Measurements from ENCODE around the gene KRT3. TPM values are rescaled to one million over a fixed set of nuclear protein-coding genes. Genes with fewer than 3 reads are reported as not detected.

KRT3 gene
- total and polyA plus RNA-seq, 12 donors: not detected

DNA sequence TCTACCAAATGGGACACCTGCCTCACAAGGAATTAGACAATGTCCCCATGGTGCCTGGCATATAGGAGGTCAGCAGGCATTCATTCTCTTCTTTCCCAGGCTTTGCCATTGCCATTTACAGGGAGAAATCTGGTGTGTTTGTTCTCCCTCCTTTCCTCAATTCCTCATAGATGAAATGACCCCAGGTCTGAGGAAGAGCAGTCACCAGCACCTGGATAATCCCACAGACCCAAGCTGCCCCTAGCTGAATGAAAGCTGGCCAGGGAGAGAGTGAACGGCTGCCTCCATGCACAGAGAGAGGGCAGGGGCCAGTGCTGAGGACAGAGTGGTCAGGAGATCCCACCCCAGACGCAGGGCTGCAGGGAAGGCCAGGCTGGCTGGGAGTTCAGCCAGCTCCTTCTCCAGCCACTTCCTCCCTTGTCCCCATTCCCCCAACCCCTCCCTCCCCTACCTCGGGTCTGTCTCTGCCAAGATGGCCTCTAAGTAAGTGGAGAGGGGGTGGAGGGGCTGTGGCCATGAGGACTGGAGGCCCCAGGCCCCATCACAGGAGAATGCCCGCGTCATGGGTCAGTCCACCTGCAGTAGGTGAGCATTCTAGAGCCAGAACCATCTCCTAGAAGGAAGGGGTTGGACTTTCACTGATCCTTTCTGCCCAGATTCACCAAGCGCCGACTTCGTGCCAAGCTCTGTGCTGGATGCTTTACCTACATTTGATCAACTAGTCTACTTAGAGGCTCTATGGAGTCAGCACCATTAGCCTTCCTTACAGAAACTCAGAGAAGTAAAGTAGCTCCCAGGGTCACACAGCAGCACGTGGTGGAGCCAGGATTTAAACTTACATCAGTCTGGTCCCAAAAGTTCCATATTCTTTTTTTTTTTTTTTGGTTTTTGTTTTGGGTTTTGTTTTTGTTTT, 20.0 kb upstream of the KRT3 start:
- Histone ChIP-seq H3K36me3 (replicated peaks in 1 of 2) (no peaks in the 10 kb centered on the region), H3K4me1 (replicated peaks in 1 of 2) (no peaks in the 10 kb centered on the region), H3K27ac (no peak overlapping the region), H3K27me3 (peaks cover 10% of the 10 kb centered on the region), H3K4me3 (no peak overlapping the region), H3K9me3 (replicated peaks in 1 of 3) (no peaks in the 10 kb centered on the region)
- TF ChIP-seq, protein P1, sequence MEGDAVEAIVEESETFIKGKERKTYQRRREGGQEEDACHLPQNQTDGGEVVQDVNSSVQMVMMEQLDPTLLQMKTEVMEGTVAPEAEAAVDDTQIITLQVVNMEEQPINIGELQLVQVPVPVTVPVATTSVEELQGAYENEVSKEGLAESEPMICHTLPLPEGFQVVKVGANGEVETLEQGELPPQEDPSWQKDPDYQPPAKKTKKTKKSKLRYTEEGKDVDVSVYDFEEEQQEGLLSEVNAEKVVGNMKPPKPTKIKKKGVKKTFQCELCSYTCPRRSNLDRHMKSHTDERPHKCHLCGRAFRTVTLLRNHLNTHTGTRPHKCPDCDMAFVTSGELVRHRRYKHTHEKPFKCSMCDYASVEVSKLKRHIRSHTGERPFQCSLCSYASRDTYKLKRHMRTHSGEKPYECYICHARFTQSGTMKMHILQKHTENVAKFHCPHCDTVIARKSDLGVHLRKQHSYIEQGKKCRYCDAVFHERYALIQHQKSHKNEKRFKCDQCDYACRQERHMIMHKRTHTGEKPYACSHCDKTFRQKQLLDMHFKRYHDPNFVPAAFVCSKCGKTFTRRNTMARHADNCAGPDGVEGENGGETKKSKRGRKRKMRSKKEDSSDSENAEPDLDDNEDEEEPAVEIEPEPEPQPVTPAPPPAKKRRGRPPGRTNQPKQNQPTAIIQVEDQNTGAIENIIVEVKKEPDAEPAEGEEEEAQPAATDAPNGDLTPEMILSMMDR (IDR thresholded peaks at IDR 0.05): no peak
- no peak for TF ChIP-seq POLR2A (IDR thresholded peaks at IDR 0.05)
- intact Hi-C loops (cut with DNase I): no loop called here
- DNase-seq: no peak
- 65 to 87% (median 73%) methylated on average over 5 to 9 of the region's 9 CpGs for WGBS, 4 donors

DNA sequence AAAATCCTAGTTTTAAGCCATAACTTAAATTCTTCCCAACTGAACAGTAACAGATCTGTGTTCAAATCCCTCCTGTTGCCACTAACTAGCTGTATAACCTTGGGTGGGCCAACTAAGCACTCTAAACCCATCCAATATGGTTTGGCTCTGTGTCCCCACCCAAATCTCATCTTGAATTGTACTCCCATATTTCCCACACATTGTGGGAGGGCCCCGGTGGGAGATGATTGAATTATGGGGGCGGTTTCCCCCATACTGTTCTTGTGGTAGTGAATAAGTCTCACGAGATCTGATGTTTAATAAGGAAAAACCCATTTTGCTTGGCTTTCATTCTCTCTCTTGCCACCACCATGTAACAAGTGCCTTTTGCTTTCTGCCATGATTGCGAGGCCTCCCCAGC, 19.2 kb upstream of the KRT3 start:
- no peak for DNase-seq
- Histone ChIP-seq H3K4me1 (replicated peaks in 1 of 2) (no peaks in the 10 kb centered on the region), H3K27ac (no peak overlapping the region), H3K9me3 (replicated peaks in 1 of 3) (no peaks in the 10 kb centered on the region), H3K27me3 (peaks cover 10% of the 10 kb centered on the region), H3K36me3 (replicated peaks in 1 of 2) (no peaks in the 10 kb centered on the region), H3K4me3 (no peak overlapping the region)
- WGBS, 4 donors: 86 to 91% (median 90%) methylated on average over 4 of the region's 4 CpGs
- TF ChIP-seq, protein P1 (IDR thresholded peaks at IDR 0.05): no peak
- no peak for TF ChIP-seq POLR2A (IDR thresholded peaks at IDR 0.05)
- intact Hi-C loops (cut with DNase I): no loop called here

DNA sequence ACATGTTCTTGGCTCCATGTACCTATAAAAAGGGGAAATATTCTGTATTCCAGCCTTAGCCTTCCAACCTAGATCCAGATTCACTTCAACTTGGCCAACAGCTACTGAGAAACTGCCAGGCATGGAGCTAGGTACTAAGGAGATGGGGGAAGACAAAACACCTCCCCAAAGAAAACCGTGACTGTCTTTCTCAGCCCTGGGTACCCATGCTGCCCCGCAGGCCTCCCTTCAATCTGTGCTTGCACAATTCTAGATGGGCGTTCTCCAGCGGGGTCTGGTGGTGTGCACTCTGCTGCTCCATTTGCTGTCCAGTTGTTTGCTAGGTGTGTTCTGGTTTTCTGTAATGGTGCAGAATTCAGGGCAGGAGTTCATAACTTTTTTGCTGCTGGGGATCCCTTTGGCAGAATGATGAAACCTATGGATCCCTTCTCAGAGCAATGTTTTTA, 18.8 kb upstream of the KRT3 start:
- no peak for TF ChIP-seq POLR2A (IDR thresholded peaks at IDR 0.05)
- TF ChIP-seq, protein P1 (IDR thresholded peaks at IDR 0.05): no peak
- no peak overlapping the region for H3K4me3 ChIP-seq
- no peaks in the 10 kb centered on the region for H3K4me1 ChIP-seq (replicated peaks in 1 of 2)
- peaks cover 9% of the 10 kb centered on the region for H3K27me3 ChIP-seq
- intact Hi-C loops (cut with DNase I): no loop called here
- 70 to 95% (median 83%) methylated on average over 4 of the region's 4 CpGs for WGBS, 4 donors
- H3K9me3 ChIP-seq (replicated peaks in 1 of 3): no peaks in the 10 kb centered on the region
- no peak overlapping the region for H3K27ac ChIP-seq
- H3K36me3 ChIP-seq (replicated peaks in 1 of 2): no peaks in the 10 kb centered on the region
- no peak for DNase-seq

DNA sequence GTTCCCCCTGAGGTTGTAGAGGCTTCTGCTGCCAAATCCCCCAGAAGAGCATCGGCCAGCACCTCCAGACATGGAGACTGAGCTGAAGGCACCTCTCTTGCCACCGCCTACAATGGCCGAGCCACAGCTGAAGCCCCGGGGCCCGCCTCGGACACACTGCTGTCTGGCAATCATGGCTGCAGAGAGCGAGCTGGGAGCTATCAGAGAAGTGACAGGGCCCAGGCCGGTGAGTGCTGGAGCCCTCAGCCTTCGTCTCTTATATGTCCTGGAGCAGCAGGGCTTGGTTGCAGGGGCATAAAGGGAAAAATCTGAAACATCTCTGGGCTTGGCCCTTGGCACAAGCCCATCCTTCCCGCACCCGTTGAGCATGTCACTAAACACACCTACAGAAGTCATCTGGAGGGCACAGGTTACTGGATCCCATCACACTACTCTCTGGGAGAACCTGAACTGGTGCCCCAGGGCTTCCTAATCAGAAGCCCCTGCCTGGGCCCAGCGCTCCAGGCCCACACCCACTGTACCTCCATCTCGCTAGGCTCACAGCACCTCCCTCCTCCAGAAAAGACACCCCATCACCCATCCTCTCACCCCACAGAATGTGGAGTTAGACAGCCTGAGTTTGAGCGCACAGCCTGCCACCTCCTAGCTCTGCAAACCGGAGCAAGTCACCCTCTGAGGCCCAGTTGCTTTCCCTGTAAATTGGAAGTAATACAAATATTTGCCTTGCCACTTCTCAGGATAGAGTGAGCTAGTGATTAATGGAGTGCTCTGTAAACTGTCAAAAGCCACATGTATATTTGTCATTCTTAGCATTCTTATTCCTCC, 18.2 kb upstream of the KRT3 start, which contains the start of gene KRT4:
Gene KRT4, minus strand, starts transcription at position 232 of the 825 bp plus-strand sequence. Its CDS starts 58 bp downstream, at position 174.
- Histone ChIP-seq H3K36me3 (replicated peaks in 1 of 2) (no peaks in the 10 kb centered on the region), H3K4me3 (no peak within 1 kb of the TSS), H3K9me3 (replicated peaks in 1 of 3) (no peaks in the 10 kb centered on the region), H3K27ac (no peak within 1 kb of the TSS), H3K4me1 (replicated peaks in 1 of 2) (no peaks in the 10 kb centered on the region), H3K27me3 (peaks cover 2% of the 10 kb centered on the region)
- no peak for DNase-seq
- 82 to 96% (median 87%) methylated on average over 4 to 15 of the region's 15 CpGs for WGBS, 4 donors
- TF ChIP-seq, protein P1 (IDR thresholded peaks at IDR 0.05): no peak
- no peak for TF ChIP-seq POLR2A (IDR thresholded peaks at IDR 0.05)
- intact Hi-C loops (cut with DNase I): no loop called here
